ENCODE data around the gene ACAD9.
A peak's percentile ranks its signal among the peaks of the same experiment; 100 is the strongest.
"Not testable (repeated sequence)": the region's sequence is repeated elsewhere in the genome, so short reads cannot be mapped to it uniquely, and the experiment has no call there.

Gene ACAD9

DNA sequence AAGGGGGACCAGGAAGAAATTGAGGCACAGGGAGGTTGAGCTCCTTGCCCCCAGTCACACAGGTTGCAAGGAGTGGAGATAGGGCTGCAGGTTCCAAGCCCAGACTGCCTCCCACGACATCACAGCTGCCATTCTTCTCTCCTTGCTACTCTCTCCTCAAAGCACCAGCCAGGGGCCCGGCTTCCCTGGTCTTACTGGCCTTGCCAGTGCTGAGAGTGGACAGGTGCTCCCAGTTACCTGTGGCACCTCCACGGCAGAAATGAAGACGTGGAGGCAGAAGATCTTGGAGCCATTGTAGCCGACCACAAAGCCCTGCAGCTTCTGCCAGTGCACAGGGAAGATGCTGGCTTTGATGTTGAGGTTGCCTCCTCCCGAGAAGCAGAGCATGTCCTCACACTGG is 17.9 kb upstream of the ACAD9 start:
- DNase-seq (ENCODE audit: low read depth): no peak

- no peak for DNase-seq (ENCODE audit: low read depth)
Observed at GRCh38 chr3:128863560-128863959, 15.9 kb upstream of the ACAD9 start.

DNA sequence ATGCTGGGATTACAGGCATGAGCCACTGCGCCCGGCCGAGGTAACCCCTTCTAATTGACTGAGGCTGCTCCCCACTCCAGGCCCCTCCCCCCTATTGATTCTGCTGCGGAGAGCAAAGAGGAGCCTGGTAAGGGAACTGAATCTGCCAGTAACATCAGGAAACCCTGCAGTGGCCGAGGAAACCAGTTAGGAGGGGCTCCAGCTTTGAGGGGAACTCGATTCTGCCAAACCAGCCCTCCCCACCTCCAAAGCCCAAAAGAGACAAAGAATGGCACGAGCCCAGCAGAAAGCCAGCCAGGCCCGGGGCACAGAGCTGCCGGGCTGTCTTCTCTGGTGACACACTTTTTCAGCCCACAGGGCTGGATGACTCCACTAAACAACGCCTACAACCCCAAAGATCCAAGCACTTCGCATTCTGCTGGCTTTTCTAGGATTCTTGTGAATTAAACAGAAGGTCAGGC is 15.0 kb upstream of the ACAD9 start:
- DNase-seq (ENCODE audit: low read depth): no peak

DNA sequence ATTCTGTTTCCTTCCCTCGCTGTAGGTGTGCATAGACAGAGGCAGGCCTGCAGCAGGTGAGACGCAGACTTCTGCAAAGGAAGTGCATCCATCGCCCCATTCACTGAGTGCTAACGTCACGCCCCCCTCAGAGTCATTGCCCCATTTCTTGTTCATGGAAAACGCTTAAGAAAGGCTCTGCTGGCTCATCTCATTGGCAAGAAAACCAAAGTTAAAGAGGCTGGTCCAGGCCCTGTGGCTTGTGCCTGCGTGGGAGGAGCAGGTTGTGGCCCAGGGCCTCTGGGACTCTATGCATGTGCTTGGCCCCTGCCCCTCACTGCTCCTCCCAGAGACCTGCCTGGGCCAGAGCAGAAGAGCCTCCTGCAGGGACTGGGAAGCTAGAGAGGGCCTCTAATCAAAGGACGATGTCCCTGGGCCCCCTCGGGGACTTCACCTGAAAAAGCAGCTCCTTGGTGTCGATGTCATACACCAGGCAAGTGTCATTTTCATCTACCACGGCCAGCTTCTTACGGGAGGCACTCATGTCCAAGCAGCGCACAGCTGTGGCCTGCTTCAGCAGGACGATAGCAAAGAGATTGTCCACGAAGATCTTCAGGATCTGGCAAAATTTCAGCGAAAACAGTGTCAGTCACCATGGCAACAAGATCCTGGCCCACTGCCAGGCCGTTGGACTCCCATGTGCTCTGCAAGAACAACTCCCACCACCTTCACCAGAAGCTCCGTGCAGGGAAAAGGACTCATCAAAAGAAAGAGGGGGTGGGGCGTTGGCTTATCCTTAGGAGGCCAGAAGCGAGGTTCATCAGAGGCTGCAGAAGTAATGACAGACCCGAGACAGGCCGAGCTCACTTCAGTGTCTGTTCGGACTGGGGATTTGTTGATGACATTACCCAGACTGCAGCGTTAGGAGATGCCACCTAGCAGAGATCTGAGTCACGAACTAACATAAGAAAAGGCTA is 14.3 kb upstream of the ACAD9 start:
- DNase-seq (ENCODE audit: low read depth): not testable (repeated sequence)

- peak; percentile 30 for DNase-seq (ENCODE audit: low read depth)
Observed at GRCh38 chr3:128867200-128868125, 12.0 kb upstream of the ACAD9 start.

DNA sequence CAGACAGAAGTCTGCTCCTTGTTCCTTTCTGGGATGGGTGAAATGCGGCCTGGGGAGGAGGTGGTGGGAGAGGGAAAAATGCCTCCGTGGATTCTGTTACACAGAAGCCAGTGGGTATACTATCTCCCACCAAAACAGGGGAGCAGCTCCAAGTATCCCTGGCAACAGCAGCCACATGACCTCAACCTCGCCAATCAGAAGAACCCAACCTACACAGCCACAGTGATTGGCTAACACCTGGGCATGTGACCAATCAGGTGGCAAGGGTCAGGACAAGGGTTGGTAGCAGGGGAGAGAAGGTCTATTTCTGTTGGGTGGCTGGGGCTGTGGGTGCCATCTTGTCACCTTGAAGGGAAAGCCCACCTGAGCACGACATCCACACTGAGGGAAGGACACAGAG is 9.1 kb upstream of the ACAD9 start:
- DNase-seq (ENCODE audit: low read depth): no peak

GRCh38 chr3:128872282-128872681 is 7.1 kb upstream of the ACAD9 start:
- DNase-seq (ENCODE audit: low read depth): no peak

DNA sequence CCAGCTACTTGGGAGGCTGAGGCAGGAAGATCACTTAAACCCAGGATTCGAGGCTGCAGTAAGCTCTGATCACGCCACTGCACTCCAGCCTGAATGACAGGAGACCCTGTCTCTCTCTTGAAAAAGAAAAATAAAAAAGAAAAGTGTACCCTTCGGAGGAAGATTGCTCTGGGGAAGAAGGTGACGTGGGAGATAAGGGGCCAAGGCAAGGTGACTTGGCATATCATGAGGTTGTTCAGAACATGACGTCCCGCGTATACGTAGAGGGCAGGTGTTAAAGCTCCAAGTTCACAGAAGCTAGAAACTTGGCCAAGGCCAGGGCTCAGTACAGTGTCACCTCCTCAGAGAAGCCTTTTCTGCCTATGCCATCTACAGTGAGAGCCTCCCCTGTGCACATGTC is 6.7 kb upstream of the ACAD9 start:
- DNase-seq (ENCODE audit: low read depth): no peak

DNA sequence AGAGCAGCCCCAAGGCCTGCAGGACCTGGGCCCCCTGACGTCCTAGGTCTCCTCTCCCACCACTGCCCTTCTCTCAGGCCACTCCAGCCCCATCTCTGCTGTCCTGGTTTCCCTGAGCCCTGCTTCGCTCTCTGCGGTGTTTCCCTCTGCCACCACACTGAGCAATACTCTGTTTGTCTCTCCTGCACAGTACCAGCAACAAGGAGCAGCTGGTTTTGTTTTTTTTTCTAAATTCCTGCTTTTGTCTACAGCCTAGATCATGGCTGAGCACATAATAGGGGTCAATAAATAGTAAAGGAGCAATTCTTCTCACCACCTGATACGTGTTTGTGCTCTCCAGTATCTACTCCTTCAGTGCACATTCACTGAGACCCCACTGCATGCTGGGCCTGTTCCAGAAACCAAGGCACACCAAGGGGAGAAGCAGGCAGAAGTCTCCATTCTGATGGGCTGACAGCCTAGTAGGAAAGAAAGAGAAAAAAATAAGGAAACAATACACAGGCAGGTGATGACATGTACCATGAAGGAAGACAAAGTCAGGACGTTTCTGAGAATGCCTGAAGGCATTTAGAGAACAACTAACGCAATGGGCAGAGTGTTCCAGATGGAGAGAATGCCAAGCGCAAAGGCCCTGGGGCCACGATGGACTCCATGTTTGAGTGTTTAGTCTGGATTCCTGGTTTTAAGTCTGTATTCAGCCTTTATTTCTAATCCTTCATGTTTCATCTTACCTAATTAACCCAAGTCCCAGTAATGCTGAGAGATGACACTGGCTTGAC is 6.0 kb upstream of the ACAD9 start:
- no peak for DNase-seq (ENCODE audit: low read depth)

DNA sequence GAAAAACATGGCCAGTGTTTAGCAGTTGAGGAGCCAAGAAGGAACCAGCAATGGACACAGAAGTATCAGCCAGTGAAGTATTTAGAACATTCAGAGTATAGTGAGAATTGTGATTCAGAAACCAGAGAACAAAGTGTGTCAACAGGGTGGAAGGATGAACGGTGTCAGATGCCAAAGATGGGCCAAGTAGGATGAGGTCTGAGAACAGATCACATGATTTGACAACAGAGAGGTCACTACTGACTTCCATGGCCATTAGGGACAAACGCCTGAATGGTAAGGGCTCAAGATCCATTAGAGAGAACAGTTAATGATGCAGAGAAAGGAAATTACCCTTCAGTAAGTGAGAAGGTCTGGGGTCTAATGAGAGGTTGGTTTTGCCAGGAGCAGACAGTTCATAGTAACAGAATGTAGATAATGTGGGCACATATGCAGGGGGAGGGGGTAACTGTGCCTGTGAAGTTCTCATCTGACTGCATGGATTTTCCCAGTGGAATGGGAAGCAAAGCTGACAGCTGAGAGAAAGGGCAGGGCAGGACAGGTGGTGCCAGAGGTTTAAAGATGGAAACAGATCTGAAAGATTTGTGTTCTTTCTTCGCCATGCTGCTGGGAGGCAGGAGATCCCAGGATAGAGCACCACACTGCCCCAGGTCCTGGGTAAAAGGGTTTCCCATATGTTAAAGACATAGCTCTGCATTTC is 4.8 kb upstream of the ACAD9 start:
- no peak for DNase-seq (ENCODE audit: low read depth)

- DNase-seq (ENCODE audit: low read depth): no peak
Observed at GRCh38 chr3:128875556-128876120, 3.8 kb upstream of the ACAD9 start.

- no peak for DNase-seq (ENCODE audit: low read depth)
Observed at GRCh38 chr3:128878011-128878457, 1.4 kb upstream of the ACAD9 start.

GRCh38 chr3:128878556-128879124 is 780 bp upstream of the ACAD9 start:
- peak; percentile 48 for DNase-seq (ENCODE audit: low read depth)

DNA sequence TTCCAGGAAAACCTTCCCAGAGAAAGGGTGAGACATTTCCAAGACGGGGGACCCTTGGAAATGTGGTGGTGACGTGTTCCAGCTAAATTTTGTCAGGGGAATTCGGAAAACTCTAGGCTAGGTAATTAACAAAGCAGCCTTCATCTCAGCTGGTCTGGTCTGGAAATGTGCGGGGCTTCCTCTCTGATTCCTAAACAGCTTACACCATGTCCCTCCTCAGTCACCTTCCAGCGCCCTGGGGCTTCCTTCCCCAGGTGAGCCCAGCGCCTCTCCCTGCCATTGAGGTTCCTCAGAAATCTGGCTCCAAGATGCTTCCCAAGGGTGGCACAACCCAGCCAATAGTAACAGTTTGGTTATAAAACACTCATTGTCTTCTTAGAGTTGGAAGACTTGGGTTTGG is 571 bp downstream of the ACAD9 start:
- DNase-seq (ENCODE audit: low read depth): no peak

DNA sequence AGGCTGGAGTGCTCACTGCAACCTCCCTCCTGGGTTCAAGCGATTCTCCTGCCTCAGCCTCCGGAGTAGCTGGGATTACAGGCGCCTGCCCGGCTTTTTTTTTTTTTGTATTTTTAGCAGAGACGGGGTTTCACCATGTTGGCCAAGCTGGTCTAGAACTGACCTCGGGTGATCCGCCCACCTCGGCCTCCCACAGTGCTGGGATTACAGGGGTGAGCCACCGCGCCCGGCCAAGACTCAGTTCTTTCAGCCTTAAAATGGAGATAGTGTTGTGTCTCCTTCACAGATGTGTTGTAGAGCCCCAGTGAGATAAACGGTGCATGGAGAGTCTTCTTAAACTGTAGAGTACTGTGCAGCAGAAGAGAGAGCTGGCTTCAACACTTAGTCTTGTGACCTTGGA is 1.0 kb downstream of the ACAD9 start:
- not testable (repeated sequence) for DNase-seq (ENCODE audit: low read depth)

GRCh38 chr3:128881576-128881975 is 2.2 kb downstream of the ACAD9 start:
- no peak for DNase-seq (ENCODE audit: low read depth)

DNA sequence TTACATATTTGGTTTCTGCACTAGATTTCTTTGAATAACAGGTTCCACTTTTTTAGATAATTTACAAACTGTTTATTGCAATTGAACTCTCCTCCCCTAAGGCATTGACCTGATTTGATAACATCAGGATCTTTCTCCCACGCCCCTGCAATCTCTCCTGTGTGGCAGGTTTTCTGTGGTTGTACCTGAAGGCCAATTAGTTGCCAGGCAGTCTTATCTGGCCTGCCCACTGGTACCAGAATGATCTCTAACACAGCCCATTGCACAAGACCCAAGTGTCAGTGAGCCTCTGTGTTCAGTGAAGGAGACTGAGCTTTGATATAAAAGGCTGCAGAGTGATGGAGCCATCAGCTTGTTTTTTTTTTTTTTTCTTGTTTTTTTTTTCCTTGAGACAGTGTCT is 3.3 kb downstream of the ACAD9 start:
- DNase-seq (ENCODE audit: low read depth): no peak

DNA sequence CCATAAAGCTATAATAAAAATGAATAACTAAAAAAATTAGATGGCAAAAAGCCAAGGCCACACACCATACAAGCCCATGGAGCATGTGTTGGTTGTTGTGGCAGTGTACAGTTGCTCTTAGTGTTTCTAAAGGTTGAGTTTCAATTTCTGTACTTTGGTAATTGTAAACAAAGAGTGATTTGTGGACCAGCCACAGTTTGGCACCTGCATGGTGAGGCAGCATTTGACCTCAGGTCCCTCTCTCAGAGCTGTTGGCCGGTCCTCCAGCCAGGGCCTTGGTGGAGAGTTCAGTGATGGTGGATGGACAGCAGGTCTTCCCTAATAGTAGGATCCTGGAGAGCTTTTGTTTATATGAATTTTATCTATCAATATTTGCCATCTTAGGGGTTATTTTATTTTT is 5.6 kb downstream of the ACAD9 start:
- DNase-seq (ENCODE audit: low read depth): no peak

DNA sequence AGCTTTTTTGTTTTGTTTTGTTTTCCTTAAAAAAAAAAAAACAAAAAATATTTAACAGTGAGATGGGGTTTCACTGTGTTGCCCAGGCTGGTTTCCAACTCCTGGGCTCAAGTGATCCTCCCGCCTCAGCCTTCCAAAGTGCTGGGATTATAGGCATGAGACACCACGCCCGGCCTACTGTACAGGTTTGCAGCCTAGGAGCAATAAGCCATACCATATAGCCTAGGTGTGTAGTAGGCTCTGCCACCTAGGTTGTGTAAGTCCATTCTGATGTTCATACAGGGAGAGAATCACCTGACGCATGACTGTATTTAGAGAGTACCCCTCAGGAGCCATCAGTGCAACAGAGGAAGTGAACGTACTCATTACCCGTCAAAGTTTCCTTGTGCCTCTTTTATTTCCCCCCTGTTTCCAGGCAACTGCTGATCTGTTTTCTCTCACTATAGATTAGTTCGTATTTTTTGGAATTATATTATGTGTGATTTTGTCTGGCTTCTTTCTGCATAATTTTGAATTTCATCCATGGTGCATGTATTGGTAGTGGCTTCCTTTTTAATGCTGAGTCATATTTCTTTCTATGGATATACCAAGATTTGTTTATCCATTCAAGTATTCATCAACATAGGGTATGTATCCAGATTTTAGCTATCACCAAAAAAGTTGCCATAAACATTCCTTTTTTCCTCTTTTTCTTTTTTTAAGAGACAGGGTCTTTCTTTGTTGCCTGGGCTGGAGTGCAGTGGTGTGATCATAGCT is 9.9 kb downstream of the ACAD9 start:
- DNase-seq (ENCODE audit: low read depth): no peak

Measured in fibroblast of the conjunctiva (primary cell).